Measurements from ENCODE around the gene SSC5D. TPM values are rescaled to one million over a fixed set of nuclear protein-coding genes. Genes with fewer than 3 reads are reported as not detected.
A peak's percentile ranks its signal among the peaks of the same experiment; 100 is the strongest.

The SSC5D gene
- polyA plus RNA-seq, 1 donor (not counting 4 experiments of a cell fraction or from before 2014, with no cell fraction given) = not detected

DNA sequence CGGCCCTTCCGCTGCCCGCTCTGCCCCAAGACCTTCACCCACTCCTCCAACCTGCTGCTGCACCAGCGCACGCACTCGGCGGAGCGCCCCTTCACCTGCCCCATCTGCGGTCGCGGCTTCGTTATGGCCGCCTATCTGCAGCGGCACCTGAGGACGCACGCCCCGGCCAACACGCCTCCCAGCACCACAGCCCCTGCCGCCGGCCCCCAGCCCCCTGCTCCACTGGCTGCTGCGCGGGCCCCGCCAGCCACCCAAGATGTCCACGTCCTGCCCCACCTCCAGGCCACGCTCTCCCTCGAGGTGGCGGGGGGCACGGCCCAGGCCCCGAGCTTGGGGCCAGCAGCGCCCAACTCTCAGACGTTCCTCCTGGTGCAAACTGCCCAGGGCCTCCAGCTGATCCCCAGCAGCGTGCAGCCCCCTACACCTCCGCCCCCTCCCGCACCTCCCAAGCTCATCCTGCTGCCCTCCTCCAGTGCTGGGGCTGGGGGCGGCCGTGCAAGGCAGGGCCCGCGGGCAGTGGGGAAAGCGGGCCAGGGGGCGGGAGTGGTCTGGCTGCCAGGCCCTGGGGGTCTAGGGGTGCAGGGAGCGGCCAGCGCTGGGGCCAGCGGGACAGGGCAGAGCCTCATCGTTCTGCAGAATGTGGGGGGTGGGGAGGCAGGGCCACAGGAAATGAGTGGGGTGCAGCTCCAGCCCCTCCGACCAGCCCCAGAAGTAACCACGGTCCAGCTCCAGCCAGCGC is 5.1 kb upstream of the SSC5D start:
- Histone ChIP-seq H3K79me2 (ENCODE audit: control insufficient read depth, insufficient read depth, low read length) (peaks cover 15% of the 10 kb centered on the region), H3K9ac (ENCODE audit: control insufficient read depth, extremely low read depth, insufficient read depth, low read length) (no peak overlapping the region), H3K36me3 (ENCODE audit: control insufficient read depth in 2 of 2, extremely low read depth in 1 of 2, insufficient read depth in 2 of 2, low read length in 2 of 2) (peaks cover 0 to 5% of the 10 kb centered on the region in 2 experiments), H3K9me3 (ENCODE audit: control insufficient read depth, low read depth, low read length) (no peaks in the 10 kb centered on the region), H3K4me1 (ENCODE audit: control insufficient read depth, extremely low read depth, insufficient read depth, low read length) (peaks cover 29% of the 10 kb centered on the region), H4K20me1 (ENCODE audit: control insufficient read depth, extremely low read depth, insufficient read depth, low read length) (no peaks in the 10 kb centered on the region), H3K27me3 (ENCODE audit: control insufficient read depth, extremely low read depth, insufficient read depth, low read length) (no peaks in the 10 kb centered on the region), H3K27ac (ENCODE audit: control insufficient read depth, insufficient read depth, low read length) (no peak overlapping the region), H3K4me3 (ENCODE audit: control insufficient read depth in 2 of 3, extremely low read depth in 1 of 3, insufficient read depth in 2 of 3, low read depth in 1 of 3, low read length in 3 of 3) (no peak overlapping the region), H3K4me2 (ENCODE audit: control insufficient read depth, extremely low read depth, insufficient read depth, low read depth, low read length) (no peak overlapping the region), H3K9me1 (ENCODE audit: control insufficient read depth, extremely low read depth, insufficient read depth, low read length) (peaks cover 3% of the 10 kb centered on the region), H2AFZ (ENCODE audit: control insufficient read depth, low read length) (no peak overlapping the region)
- FAIRE-seq (no peak), DNase-seq (ENCODE audit: low read depth, low spot score) (no peak)
- dilution Hi-C loops (cut with MboI; ENCODE audit: extremely low pct_ligation_motif_present, low sequenced_read_pairs) = no loop called here
- no peak for TF ChIP-seq EZH2 (IDR thresholded peaks at IDR 0.05; ENCODE audit: low read length)
- TF ChIP-seq, protein P1, sequence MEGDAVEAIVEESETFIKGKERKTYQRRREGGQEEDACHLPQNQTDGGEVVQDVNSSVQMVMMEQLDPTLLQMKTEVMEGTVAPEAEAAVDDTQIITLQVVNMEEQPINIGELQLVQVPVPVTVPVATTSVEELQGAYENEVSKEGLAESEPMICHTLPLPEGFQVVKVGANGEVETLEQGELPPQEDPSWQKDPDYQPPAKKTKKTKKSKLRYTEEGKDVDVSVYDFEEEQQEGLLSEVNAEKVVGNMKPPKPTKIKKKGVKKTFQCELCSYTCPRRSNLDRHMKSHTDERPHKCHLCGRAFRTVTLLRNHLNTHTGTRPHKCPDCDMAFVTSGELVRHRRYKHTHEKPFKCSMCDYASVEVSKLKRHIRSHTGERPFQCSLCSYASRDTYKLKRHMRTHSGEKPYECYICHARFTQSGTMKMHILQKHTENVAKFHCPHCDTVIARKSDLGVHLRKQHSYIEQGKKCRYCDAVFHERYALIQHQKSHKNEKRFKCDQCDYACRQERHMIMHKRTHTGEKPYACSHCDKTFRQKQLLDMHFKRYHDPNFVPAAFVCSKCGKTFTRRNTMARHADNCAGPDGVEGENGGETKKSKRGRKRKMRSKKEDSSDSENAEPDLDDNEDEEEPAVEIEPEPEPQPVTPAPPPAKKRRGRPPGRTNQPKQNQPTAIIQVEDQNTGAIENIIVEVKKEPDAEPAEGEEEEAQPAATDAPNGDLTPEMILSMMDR (optimal IDR thresholded peaks at IDR 0.05 in 1 of 3, IDR thresholded peaks at IDR 0.05 in 1 of 3, conservative IDR thresholded peaks at IDR 0.05 in 1 of 3; ENCODE audit: extremely low read depth in 1 of 3, insufficient read depth in 2 of 3, low read length in 3 of 3) = no peak

- Histone ChIP-seq H3K4me2 (ENCODE audit: control insufficient read depth, extremely low read depth, insufficient read depth, low read depth, low read length) (peak overlapping the region; percentile 85), H2AFZ (ENCODE audit: control insufficient read depth, low read length) (no peak overlapping the region), H3K36me3 (ENCODE audit: control insufficient read depth in 2 of 2, extremely low read depth in 1 of 2, insufficient read depth in 2 of 2, low read length in 2 of 2) (peaks cover 0 to 5% of the 10 kb centered on the region in 2 experiments), H3K27me3 (ENCODE audit: control insufficient read depth, extremely low read depth, insufficient read depth, low read length) (no peaks in the 10 kb centered on the region), H3K9me1 (ENCODE audit: control insufficient read depth, extremely low read depth, insufficient read depth, low read length) (peaks cover 3% of the 10 kb centered on the region), H4K20me1 (ENCODE audit: control insufficient read depth, extremely low read depth, insufficient read depth, low read length) (no peaks in the 10 kb centered on the region), H3K79me2 (ENCODE audit: control insufficient read depth, insufficient read depth, low read length) (peaks cover 8% of the 10 kb centered on the region), H3K27ac (ENCODE audit: control insufficient read depth, insufficient read depth, low read length) (no peak overlapping the region), H3K4me3 (ENCODE audit: control insufficient read depth in 2 of 3, extremely low read depth in 1 of 3, insufficient read depth in 2 of 3, low read depth in 1 of 3, low read length in 3 of 3) (peak overlapping the region in 1 of 3 experiments; percentile 76), H3K4me1 (ENCODE audit: control insufficient read depth, extremely low read depth, insufficient read depth, low read length) (peaks cover 27% of the 10 kb centered on the region), H3K9me3 (ENCODE audit: control insufficient read depth, low read depth, low read length) (no peaks in the 10 kb centered on the region), H3K9ac (ENCODE audit: control insufficient read depth, extremely low read depth, insufficient read depth, low read length) (peak overlapping the region; percentile 33)
- DNase-seq (ENCODE audit: low read depth, low spot score) (no peak), FAIRE-seq (no peak)
- dilution Hi-C loops (cut with MboI; ENCODE audit: extremely low pct_ligation_motif_present, low sequenced_read_pairs) = no loop called here
- TF ChIP-seq EZH2 (IDR thresholded peaks at IDR 0.05; ENCODE audit: low read length) = no peak
- TF ChIP-seq, protein P1 (optimal IDR thresholded peaks at IDR 0.05 in 1 of 3, IDR thresholded peaks at IDR 0.05 in 1 of 3, conservative IDR thresholded peaks at IDR 0.05 in 1 of 3; ENCODE audit: extremely low read depth in 1 of 3, insufficient read depth in 2 of 3, low read length in 3 of 3) = no peak
Observed at GRCh38 chr19:55483706-55484592, 4.3 kb upstream of the SSC5D start.

Data from keratinocyte (primary cell).